Effector memory CD8-positive, alpha-beta T cell (primary cell): ENCODE measurements around the gene C5AR2.

Experiments
- ATAC-seq: fragments of 150-1000 bp; cut with Tn5 transposase; replicated peaks from 2 replicates; pipeline ENCODE4 v1.10.0; 2021; ENCODE audit warnings: mild to moderate bottlenecking, moderate library complexity
- DNase-seq, 3 experiments: peaks; one replicate each; pipeline ENCODE4 v3.0.0; 2021
- H3K27ac Mint-ChIP-seq, 2 donors: one replicate each; pipeline ENCODE4 v1.8.0; 2022; ENCODE audit warnings: mild to moderate bottlenecking in 2 of 2, mixed read lengths in 2 of 2, moderate library complexity in 2 of 2
- H3K27me3 Mint-ChIP-seq, 2 donors: one replicate each; pipeline ENCODE4 v1.8.0; 2022; ENCODE audit warnings: mixed read lengths in 2 of 2
- H3K36me3 Mint-ChIP-seq: one replicate; pipeline ENCODE4 v1.8.0; 2022; ENCODE audit warnings: mild to moderate bottlenecking, moderate library complexity, mixed read lengths; ENCODE audit not compliant: insufficient read depth
- H3K4me1 Mint-ChIP-seq, 2 donors: one replicate each; pipeline ENCODE4 v1.8.0; 2022; ENCODE audit warnings: low read depth in 2 of 2, mixed read lengths in 2 of 2
- H3K4me3 Mint-ChIP-seq, 2 donors: one replicate each; pipeline ENCODE4 v1.8.0; 2022; ENCODE audit warnings: mild to moderate bottlenecking in 2 of 2, mixed read lengths in 2 of 2, moderate library complexity in 2 of 2
- H3K9me3 Mint-ChIP-seq, 2 donors: one replicate each; pipeline ENCODE4 v1.8.0; 2022; ENCODE audit warnings: mixed read lengths in 2 of 2

The C5AR2 gene

GRCh38 chr19:47312366-47313006, 19.5 kb upstream of the C5AR2 start:
- ATAC-seq (no peak), DNase-seq (no peak)
- Mint-ChIP-seq H3K36me3 (peaks cover 4% of the 10 kb centered on the region), H3K4me1 (no peaks in the 10 kb centered on the region), H3K27me3 (peaks cover 32 to 40% of the 10 kb centered on the region in 2 donors), H3K9me3 (no peaks in the 10 kb centered on the region), H3K4me3 (no peak overlapping the region), H3K27ac (no peak overlapping the region)

- Mint-ChIP-seq H3K4me1 (no peaks in the 10 kb centered on the region), H3K27me3 (peaks cover 32 to 37% of the 10 kb centered on the region in 2 donors), H3K4me3 (no peak overlapping the region), H3K27ac (no peak overlapping the region), H3K36me3 (peaks cover 4% of the 10 kb centered on the region), H3K9me3 (no peaks in the 10 kb centered on the region)
- DNase-seq (no peak), ATAC-seq (no peak)
Observed at GRCh38 chr19:47313754-47314295, 18.1 kb upstream of the C5AR2 start.

GRCh38 chr19:47315125-47315821, 16.7 kb upstream of the C5AR2 start:
- Mint-ChIP-seq H3K36me3 (peaks cover 4% of the 10 kb centered on the region), H3K4me1 (no peaks in the 10 kb centered on the region), H3K9me3 (no peaks in the 10 kb centered on the region), H3K27ac (peak overlapping the region in 1 of 2 donors; percentile 39), H3K27me3 (peaks cover 35 to 36% of the 10 kb centered on the region in 2 donors), H3K4me3 (no peak overlapping the region)
- no peak for DNase-seq
- peak; percentile 44 for ATAC-seq

GRCh38 chr19:47316513-47316912, 15.5 kb upstream of the C5AR2 start:
- peaks cover 31 to 32% of the 10 kb centered on the region in 2 donors for H3K27me3 Mint-ChIP-seq
- H3K36me3 Mint-ChIP-seq, result peaks cover 4% of the 10 kb centered on the region
- DNase-seq, result no peak
- no peaks in the 10 kb centered on the region for H3K4me1 Mint-ChIP-seq
- H3K9me3 Mint-ChIP-seq, result no peaks in the 10 kb centered on the region
- no peak overlapping the region for H3K27ac Mint-ChIP-seq
- H3K4me3 Mint-ChIP-seq, result no peak overlapping the region
- ATAC-seq, result no peak

DNA sequence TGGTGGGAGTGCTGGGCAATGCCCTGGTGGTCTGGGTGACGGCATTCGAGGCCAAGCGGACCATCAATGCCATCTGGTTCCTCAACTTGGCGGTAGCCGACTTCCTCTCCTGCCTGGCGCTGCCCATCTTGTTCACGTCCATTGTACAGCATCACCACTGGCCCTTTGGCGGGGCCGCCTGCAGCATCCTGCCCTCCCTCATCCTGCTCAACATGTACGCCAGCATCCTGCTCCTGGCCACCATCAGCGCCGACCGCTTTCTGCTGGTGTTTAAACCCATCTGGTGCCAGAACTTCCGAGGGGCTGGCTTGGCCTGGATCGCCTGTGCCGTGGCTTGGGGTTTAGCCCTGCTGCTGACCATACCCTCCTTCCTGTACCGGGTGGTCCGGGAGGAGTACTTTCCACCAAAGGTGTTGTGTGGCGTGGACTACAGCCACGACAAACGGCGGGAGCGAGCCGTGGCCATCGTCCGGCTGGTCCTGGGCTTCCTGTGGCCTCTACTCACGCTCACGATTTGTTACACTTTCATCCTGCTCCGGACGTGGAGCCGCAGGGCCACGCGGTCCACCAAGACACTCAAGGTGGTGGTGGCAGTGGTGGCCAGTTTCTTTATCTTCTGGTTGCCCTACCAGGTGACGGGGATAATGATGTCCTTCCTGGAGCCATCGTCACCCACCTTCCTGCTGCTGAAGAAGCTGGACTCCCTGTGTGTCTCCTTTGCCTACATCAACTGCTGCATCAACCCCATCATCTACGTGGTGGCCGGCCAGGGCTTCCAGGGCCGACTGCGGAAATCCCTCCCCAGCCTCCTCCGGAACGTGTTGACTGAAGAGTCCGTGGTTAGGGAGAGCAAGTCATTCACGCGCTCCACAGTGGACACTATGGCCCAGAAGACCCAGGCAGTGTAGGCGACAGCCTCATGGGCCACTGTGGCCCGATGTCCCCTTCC, 11.8 kb upstream of the C5AR2 start:
- peaks cover 4% of the 10 kb centered on the region for H3K36me3 Mint-ChIP-seq
- no peak for ATAC-seq
- H3K4me3 Mint-ChIP-seq, result no peak overlapping the region
- no peaks in the 10 kb centered on the region for H3K9me3 Mint-ChIP-seq
- DNase-seq, result no peak
- peaks cover 48 to 56% of the 10 kb centered on the region in 2 donors for H3K27me3 Mint-ChIP-seq
- H3K4me1 Mint-ChIP-seq, result no peaks in the 10 kb centered on the region
- H3K27ac Mint-ChIP-seq, result no peak overlapping the region

DNA sequence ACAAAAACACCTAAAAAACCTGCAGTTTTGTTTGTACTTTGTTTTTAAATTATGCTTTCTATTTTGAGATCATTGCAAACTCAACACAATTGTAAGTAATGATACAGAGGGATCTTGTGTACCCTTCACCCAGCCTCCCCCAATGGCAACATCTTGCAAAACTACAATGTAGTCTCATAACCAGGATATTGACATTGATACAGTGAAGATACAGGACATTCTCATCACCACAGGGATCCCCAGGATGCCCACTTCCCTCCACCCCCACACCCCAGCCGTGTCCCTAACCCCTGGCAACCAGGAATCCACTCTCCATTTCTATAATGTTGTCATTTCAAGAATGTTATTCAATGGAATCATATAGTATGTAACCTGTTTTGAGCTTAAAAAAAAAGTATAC, 10.3 kb upstream of the C5AR2 start:
- H3K27ac Mint-ChIP-seq, result no peak overlapping the region
- peaks cover 35 to 63% of the 10 kb centered on the region in 2 donors for H3K27me3 Mint-ChIP-seq
- DNase-seq (no peak), ATAC-seq (no peak)
- H3K9me3 Mint-ChIP-seq, result no peaks in the 10 kb centered on the region
- H3K4me1 Mint-ChIP-seq, result no peaks in the 10 kb centered on the region
- no peak overlapping the region for H3K4me3 Mint-ChIP-seq
- H3K36me3 Mint-ChIP-seq, result no peaks in the 10 kb centered on the region

DNA sequence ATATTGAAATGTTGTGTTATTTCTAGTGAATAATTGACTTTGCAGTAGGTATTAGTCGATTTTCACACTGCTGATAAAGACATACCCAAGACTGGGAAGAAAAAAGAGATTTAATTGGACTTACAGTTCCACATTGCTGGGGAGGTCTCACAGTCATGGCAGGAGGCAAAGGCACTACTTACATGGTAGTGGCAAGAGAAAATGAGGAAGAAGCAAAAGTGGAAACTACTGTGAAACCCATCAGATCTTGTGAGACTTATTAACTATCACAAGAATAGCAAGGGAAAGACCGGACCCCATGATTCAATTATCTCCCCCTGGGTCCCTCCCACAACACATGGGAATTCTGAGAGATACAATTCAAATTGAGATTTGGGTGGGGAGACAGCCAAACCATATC, 9.9 kb upstream of the C5AR2 start:
- H3K4me3 Mint-ChIP-seq, result no peak overlapping the region
- no peaks in the 10 kb centered on the region for H3K4me1 Mint-ChIP-seq
- H3K36me3 Mint-ChIP-seq, result no peaks in the 10 kb centered on the region
- no peak overlapping the region for H3K27ac Mint-ChIP-seq
- peaks cover 35 to 67% of the 10 kb centered on the region in 2 donors for H3K27me3 Mint-ChIP-seq
- no peak for DNase-seq
- H3K9me3 Mint-ChIP-seq, result no peaks in the 10 kb centered on the region
- ATAC-seq, result no peak

- peaks cover 35 to 71% of the 10 kb centered on the region in 2 donors for H3K27me3 Mint-ChIP-seq
- no peak overlapping the region for H3K4me3 Mint-ChIP-seq
- H3K36me3 Mint-ChIP-seq, result no peaks in the 10 kb centered on the region
- ATAC-seq (no peak), DNase-seq (no peak)
- no peak overlapping the region for H3K27ac Mint-ChIP-seq
- no peaks in the 10 kb centered on the region for H3K4me1 Mint-ChIP-seq
- no peaks in the 10 kb centered on the region for H3K9me3 Mint-ChIP-seq
Observed at GRCh38 chr19:47323409-47323808, 8.6 kb upstream of the C5AR2 start.

- H3K27me3 Mint-ChIP-seq, result peaks cover 35 to 71% of the 10 kb centered on the region in 2 donors
- ATAC-seq (no peak), DNase-seq (no peak)
- no peak overlapping the region for H3K4me3 Mint-ChIP-seq
- no peaks in the 10 kb centered on the region for H3K4me1 Mint-ChIP-seq
- no peaks in the 10 kb centered on the region for H3K9me3 Mint-ChIP-seq
- H3K36me3 Mint-ChIP-seq, result no peaks in the 10 kb centered on the region
- H3K27ac Mint-ChIP-seq, result peak overlapping the region in 1 of 2 donors; percentile 79
Observed at GRCh38 chr19:47323872-47324271, 8.1 kb upstream of the C5AR2 start.

DNA sequence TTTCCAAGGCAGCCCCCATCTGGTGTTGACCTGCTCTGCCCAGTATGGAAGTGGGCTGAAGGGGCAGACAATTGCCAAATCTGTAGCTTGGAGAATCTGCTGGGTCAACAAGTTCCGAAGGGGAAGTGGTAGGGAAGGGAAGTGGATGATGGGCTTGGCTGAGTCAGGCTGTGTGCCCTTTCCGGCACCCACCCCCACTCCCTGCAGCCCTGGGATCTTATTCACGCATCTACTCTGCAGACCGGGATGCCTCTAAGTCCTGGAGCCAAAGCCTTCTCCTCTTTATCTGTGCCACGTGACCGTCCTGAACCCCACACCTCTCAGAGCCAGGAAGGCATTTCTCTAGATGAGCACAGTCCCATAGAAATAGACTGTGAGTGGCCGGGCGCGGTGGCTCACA, 7.5 kb upstream of the C5AR2 start:
- H3K27ac Mint-ChIP-seq, result peak overlapping the region in 1 of 2 donors; percentile 79
- no peaks in the 10 kb centered on the region for H3K36me3 Mint-ChIP-seq
- no peaks in the 10 kb centered on the region for H3K9me3 Mint-ChIP-seq
- H3K4me1 Mint-ChIP-seq, result no peaks in the 10 kb centered on the region
- H3K27me3 Mint-ChIP-seq, result peaks cover 35 to 65% of the 10 kb centered on the region in 2 donors
- ATAC-seq, result no peak
- no peak overlapping the region for H3K4me3 Mint-ChIP-seq
- no peak for DNase-seq

- no peak for ATAC-seq
- H3K27ac Mint-ChIP-seq, result peak overlapping the region in 1 of 2 donors; percentile 56
- H3K4me3 Mint-ChIP-seq, result no peak overlapping the region
- no peaks in the 10 kb centered on the region for H3K9me3 Mint-ChIP-seq
- H3K4me1 Mint-ChIP-seq, result peaks cover 0 to 4% of the 10 kb centered on the region in 2 donors
- H3K36me3 Mint-ChIP-seq, result peaks cover 4% of the 10 kb centered on the region
- DNase-seq, result no peak
- peaks cover 6 to 25% of the 10 kb centered on the region in 2 donors for H3K27me3 Mint-ChIP-seq
Observed at GRCh38 chr19:47330466-47330869, 1.5 kb upstream of the C5AR2 start.

- peaks cover 4% of the 10 kb centered on the region for H3K36me3 Mint-ChIP-seq
- H3K9me3 Mint-ChIP-seq, result no peaks in the 10 kb centered on the region
- H3K27ac Mint-ChIP-seq, result no peak overlapping the region
- DNase-seq (no peak), ATAC-seq (no peak)
- no peak overlapping the region for H3K4me3 Mint-ChIP-seq
- H3K4me1 Mint-ChIP-seq, result peaks cover 3 to 7% of the 10 kb centered on the region in 2 donors
- peaks cover 6 to 15% of the 10 kb centered on the region in 2 donors for H3K27me3 Mint-ChIP-seq
Observed at GRCh38 chr19:47331490-47331889, 485 bp upstream of the C5AR2 start.
